Stomach (tissue), 4 donors: Measurements from ENCODE around the gene HPS1.

Experiments
- EP300 ChIP-seq: sonication (generic); formaldehyde crosslinking; IDR thresholded peaks from one replicate; pipeline ENCODE4 v1.6.1; 2017; ENCODE audit warnings: antibody characterized with exemption
- POLR2A ChIP-seq, 4 donors: fragments of 450-650 bp; IDR thresholded peaks; one replicate each; pipeline ENCODE4 v1.6.1; 2016; ENCODE audit warnings: antibody characterized with exemption in 4 of 4, control low read depth in 2 of 4, mild to moderate bottlenecking in 1 of 4, moderate library complexity in 1 of 4
- TF ChIP-seq, protein P1 (sequence below), 7 experiments: fragments of 450-650 bp in 4 of 7; fragments of 200-600 bp in 3 of 7; sonication (generic) in 3 of 7; IDR thresholded peaks; one replicate each; pipeline ENCODE4 v1.5.1; 2016 to 2019; ENCODE audit warnings: antibody characterized with exemption in 7 of 7, control low read depth in 2 of 7, mild to moderate bottlenecking in 1 of 7

DNA sequence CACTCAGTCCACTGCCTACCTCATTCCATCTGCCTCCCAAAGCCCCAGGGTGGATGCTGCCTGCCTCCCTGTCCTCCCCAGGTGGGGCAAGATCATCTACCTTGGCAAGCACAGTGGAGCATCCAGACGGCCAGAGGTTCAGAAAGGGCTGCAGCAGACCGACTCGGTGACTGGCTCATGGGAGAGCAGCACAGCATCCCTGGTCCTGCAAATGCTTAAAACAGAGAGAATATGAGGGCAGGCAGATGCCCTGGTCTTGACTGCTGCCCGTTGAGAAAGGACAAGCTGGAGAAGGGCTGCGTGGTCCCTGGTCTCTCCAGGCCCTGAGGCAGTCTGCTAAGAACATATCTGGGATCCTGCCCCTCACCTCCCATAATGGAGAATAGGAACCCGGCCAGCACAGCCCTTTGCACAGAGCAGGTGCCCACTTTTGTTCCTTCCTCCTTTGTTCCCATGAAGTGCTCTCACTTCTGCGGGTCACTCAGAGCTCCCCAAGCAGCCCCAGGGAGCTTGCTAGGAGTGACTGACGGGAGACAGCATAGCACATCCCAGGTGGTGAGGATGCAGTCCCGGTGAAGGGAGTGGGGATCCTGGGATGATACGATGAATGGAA, 1.4 kb downstream of the HPS1 start:
- TF ChIP-seq POLR2A (IDR thresholded peaks at IDR 0.05) = no peak
- TF ChIP-seq, protein P1, sequence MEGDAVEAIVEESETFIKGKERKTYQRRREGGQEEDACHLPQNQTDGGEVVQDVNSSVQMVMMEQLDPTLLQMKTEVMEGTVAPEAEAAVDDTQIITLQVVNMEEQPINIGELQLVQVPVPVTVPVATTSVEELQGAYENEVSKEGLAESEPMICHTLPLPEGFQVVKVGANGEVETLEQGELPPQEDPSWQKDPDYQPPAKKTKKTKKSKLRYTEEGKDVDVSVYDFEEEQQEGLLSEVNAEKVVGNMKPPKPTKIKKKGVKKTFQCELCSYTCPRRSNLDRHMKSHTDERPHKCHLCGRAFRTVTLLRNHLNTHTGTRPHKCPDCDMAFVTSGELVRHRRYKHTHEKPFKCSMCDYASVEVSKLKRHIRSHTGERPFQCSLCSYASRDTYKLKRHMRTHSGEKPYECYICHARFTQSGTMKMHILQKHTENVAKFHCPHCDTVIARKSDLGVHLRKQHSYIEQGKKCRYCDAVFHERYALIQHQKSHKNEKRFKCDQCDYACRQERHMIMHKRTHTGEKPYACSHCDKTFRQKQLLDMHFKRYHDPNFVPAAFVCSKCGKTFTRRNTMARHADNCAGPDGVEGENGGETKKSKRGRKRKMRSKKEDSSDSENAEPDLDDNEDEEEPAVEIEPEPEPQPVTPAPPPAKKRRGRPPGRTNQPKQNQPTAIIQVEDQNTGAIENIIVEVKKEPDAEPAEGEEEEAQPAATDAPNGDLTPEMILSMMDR (IDR thresholded peaks at IDR 0.05) = no peak
- TF ChIP-seq EP300 = no peak
